WTC11 (cell line): ENCODE measurements around the gene CDC42EP2. TPM values are rescaled to one million over a fixed set of nuclear protein-coding genes. Genes with fewer than 3 reads are reported as not detected.

Experiments
- ATAC-seq: fragments of 200-7000 bp; cut with Tn5 transposase; 2 replicates; pipeline ENCODE4 v1.10.0; 2021; ENCODE audit warnings: mild to moderate bottlenecking, moderate library complexity
- CTCF ChIA-PET: fragments of 300-600 bp; sonication (Branson Sonifier 250); formaldehyde crosslinking; loops from one replicate; lab custom pipeline; 2021; ENCODE audit warnings: antibody characterized with exemption; lab: Charles Lee
- POLR2A ChIA-PET: fragments of 350-600 bp; sonication (Branson Sonifier 250); formaldehyde crosslinking; loops from one replicate; lab custom pipeline; 2021; ENCODE audit warnings: antibody characterized with exemption; lab: Charles Lee
- DNase-seq: peaks from one replicate; pipeline ENCODE4 v3.0.0; 2021; ENCODE audit warnings: low spot score
- H3K27ac Mint-ChIP-seq: 2 replicates; pipeline ENCODE4 v1.8.0; 2021; ENCODE audit warnings: mixed read lengths
- H3K27me3 Mint-ChIP-seq: 2 replicates; pipeline ENCODE4 v1.8.0; 2021; ENCODE audit warnings: low read depth, mild to moderate bottlenecking, moderate library complexity, mixed read lengths
- H3K36me3 Mint-ChIP-seq: 2 replicates; pipeline ENCODE4 v1.8.0; 2021; ENCODE audit warnings: mixed read lengths
- H3K4me1 Mint-ChIP-seq: 2 replicates; pipeline ENCODE4 v1.8.0; 2022; ENCODE audit warnings: mixed read lengths
- H3K4me3 Mint-ChIP-seq: 2 replicates; pipeline ENCODE4 v1.8.0; 2021; ENCODE audit warnings: mild to moderate bottlenecking, moderate library complexity, mixed read lengths
- H3K9me3 Mint-ChIP-seq: 2 replicates; pipeline ENCODE4 v1.8.0; 2021; ENCODE audit warnings: mixed read lengths
- E2F5 ChIP-seq: sonication (generic); formaldehyde crosslinking; IDR thresholded peaks from 2 replicates; pipeline ENCODE4 v1.8.1; 2022; ENCODE audit warnings: mild to moderate bottlenecking, moderate library complexity, missing genetic modification reagents
- EMX1 ChIP-seq: fragments of 250-450 bp; sonication (Bioruptor Pico); IDR thresholded peaks from 2 replicates; pipeline ENCODE4 v1.8.0; 2021; ENCODE audit warnings: mild to moderate bottlenecking
- GABPB1 ChIP-seq: sonication (generic); formaldehyde crosslinking; IDR thresholded peaks from 2 replicates; pipeline ENCODE4 v1.8.1; 2023; ENCODE audit warnings: mild to moderate bottlenecking, missing genetic modification reagents
- GRHL2 ChIP-seq: fragments of 250-450 bp; sonication (Bioruptor Pico); IDR thresholded peaks from 2 replicates; pipeline ENCODE4 v1.8.0; 2022; ENCODE audit warnings: mild to moderate bottlenecking, moderate library complexity; ENCODE audit not compliant: insufficient replicate concordance, severe bottlenecking
- GTF2I ChIP-seq: fragments of 250-450 bp; sonication (Bioruptor Pico); conservative IDR thresholded peaks from 2 replicates; pipeline ENCODE4 v1.4.0; 2021; ENCODE audit warnings: mild to moderate bottlenecking
- NR3C1 ChIP-seq: sonication (generic); formaldehyde crosslinking; conservative IDR thresholded peaks from 2 replicates; pipeline ENCODE4 v1.8.1; 2023; ENCODE audit warnings: low read depth, mild to moderate bottlenecking, missing genetic modification reagents
- SMAD3 ChIP-seq: sonication (generic); formaldehyde crosslinking; IDR thresholded peaks from 2 replicates; pipeline ENCODE4 v1.8.0; 2022; ENCODE audit warnings: missing genetic modification reagents, mild to moderate bottlenecking, borderline replicate concordance
- SMAD4 ChIP-seq: sonication (generic); formaldehyde crosslinking; IDR thresholded peaks from 2 replicates; pipeline ENCODE4 v1.8.0; 2022; ENCODE audit warnings: mild to moderate bottlenecking, missing genetic modification reagents
- SP1 ChIP-seq: sonication (generic); formaldehyde crosslinking; conservative IDR thresholded peaks from 2 replicates; pipeline ENCODE4 v1.8.1; 2022; ENCODE audit warnings: missing genetic modification reagents
- TCF7 ChIP-seq: sonication (generic); formaldehyde crosslinking; IDR thresholded peaks from 2 replicates; pipeline ENCODE4 v1.8.0; 2022; ENCODE audit warnings: mild to moderate bottlenecking, low read depth, missing genetic modification reagents, moderate library complexity
- TP53 ChIP-seq: sonication (generic); formaldehyde crosslinking; IDR thresholded peaks from 2 replicates; pipeline ENCODE4 v1.8.1; 2023; ENCODE audit warnings: mild to moderate bottlenecking, missing genetic modification reagents
- ZNF317 ChIP-seq: sonication (generic); formaldehyde crosslinking; IDR thresholded peaks from 2 replicates; pipeline ENCODE4 v1.8.1; 2023; ENCODE audit warnings: low read depth, mild to moderate bottlenecking, moderate library complexity, missing genetic modification reagents, borderline replicate concordance
- ZNF396 ChIP-seq: fragments of 250-450 bp; sonication (Bioruptor Pico); IDR thresholded peaks from 2 replicates; pipeline ENCODE4 v1.8.0; 2021; ENCODE audit warnings: mild to moderate bottlenecking, moderate library complexity, borderline replicate concordance
- ZNF671 ChIP-seq: fragments of 250-450 bp; sonication (Bioruptor Pico); IDR thresholded peaks from 2 replicates; pipeline ENCODE4 v1.8.0; 2021; ENCODE audit warnings: mild to moderate bottlenecking
- total RNA-seq: library from RNA; stranded (reverse); gene quantifications from 3 replicates; pipeline ENCODE4 v1.2.3, GENCODE V29; 2021
- TF ChIP-seq, protein P1 (sequence below): sonication (generic); formaldehyde crosslinking; IDR thresholded peaks from 2 replicates; pipeline ENCODE4 v1.8.0; 2023; ENCODE audit warnings: mild to moderate bottlenecking, missing genetic modification reagents
- TF ChIP-seq, protein P2 (sequence below): fragments of 200-600 bp; IDR thresholded peaks from 2 replicates; pipeline ENCODE4 v1.8.0; 2022; ENCODE audit warnings: antibody characterized with exemption
- TF ChIP-seq, protein P3 (sequence below): sonication (generic); formaldehyde crosslinking; conservative IDR thresholded peaks from 2 replicates; pipeline ENCODE4 v1.8.1; 2022; ENCODE audit warnings: mild to moderate bottlenecking, missing genetic modification reagents
- TF ChIP-seq, protein P4 (sequence below): sonication (generic); formaldehyde crosslinking; IDR thresholded peaks from 2 replicates; pipeline ENCODE4 v1.8.1; 2022; ENCODE audit warnings: missing genetic modification reagents, borderline replicate concordance
- TF ChIP-seq, protein P5 (sequence below): fragments of 250-450 bp; sonication (Bioruptor Pico); IDR thresholded peaks from 2 replicates; pipeline ENCODE4 v1.9.0; 2021; ENCODE audit warnings: mild to moderate bottlenecking

The CDC42EP2 gene
- total RNA-seq, 1 experiment from 2014 or later: 11.0 TPM

DNA sequence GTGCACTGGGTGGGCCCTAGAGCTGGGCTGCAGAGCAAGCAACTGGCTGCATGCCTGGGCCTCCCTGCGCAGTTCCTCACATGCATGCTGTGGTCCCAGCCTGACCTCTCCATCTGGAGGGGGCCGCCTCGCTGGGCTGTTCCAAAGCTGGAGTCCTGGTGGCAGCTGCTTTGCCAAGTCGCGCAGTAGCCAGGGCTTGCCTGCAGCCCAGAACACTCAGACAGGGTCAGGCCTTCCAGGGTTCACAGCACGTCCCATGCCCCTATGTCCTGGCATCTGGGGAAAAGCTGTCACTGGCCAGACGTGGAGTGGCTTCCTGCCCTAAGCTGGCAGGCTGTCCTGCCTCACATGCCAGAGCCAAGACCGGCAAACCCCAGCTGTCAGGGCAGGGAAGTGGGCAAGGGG, 16.5 kb upstream of the CDC42EP2 start:
- Mint-ChIP-seq H3K27me3 (no peaks in the 10 kb centered on the region), H3K27ac (no peak overlapping the region), H3K36me3 (peaks cover 38% of the 10 kb centered on the region), H3K4me1 (peaks cover 13% of the 10 kb centered on the region), H3K4me3 (no peak overlapping the region), H3K9me3 (no peaks in the 10 kb centered on the region)
- ATAC-seq: no peak
- DNase-seq: no peak
- ChIA-PET CTCF (interaction anchor here (1.4 to 2.4 kb wide), 3 partner anchors 17 to 32 kb away, joined by 7 to 11 read pairs (median 8); partner anchors contain the start of gene CDC42EP2), POLR2A (interaction anchor here (0.5 to 0.7 kb wide), 2 partner anchors 14 to 16 kb away, joined by 3 read pairs; no protein-coding TSS in a partner anchor)
- no peak for TF ChIP-seq SMAD3 (CRISPR knock-in tag)
- TF ChIP-seq ZNF396 (CRISPR knock-in tag): no peak
- no peak for TF ChIP-seq TP53 (CRISPR knock-in tag)
- TF ChIP-seq SP1 (CRISPR knock-in tag): no peak
- TF ChIP-seq TCF7 (CRISPR knock-in tag): no peak
- TF ChIP-seq, protein P1, sequence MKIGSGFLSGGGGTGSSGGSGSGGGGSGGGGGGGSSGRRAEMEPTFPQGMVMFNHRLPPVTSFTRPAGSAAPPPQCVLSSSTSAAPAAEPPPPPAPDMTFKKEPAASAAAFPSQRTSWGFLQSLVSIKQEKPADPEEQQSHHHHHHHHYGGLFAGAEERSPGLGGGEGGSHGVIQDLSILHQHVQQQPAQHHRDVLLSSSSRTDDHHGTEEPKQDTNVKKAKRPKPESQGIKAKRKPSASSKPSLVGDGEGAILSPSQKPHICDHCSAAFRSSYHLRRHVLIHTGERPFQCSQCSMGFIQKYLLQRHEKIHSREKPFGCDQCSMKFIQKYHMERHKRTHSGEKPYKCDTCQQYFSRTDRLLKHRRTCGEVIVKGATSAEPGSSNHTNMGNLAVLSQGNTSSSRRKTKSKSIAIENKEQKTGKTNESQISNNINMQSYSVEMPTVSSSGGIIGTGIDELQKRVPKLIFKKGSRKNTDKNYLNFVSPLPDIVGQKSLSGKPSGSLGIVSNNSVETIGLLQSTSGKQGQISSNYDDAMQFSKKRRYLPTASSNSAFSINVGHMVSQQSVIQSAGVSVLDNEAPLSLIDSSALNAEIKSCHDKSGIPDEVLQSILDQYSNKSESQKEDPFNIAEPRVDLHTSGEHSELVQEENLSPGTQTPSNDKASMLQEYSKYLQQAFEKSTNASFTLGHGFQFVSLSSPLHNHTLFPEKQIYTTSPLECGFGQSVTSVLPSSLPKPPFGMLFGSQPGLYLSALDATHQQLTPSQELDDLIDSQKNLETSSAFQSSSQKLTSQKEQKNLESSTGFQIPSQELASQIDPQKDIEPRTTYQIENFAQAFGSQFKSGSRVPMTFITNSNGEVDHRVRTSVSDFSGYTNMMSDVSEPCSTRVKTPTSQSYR (CRISPR knock-in tag): no peak
- TF ChIP-seq GRHL2 (CRISPR knock-in tag): no peak
- TF ChIP-seq, protein P2, sequence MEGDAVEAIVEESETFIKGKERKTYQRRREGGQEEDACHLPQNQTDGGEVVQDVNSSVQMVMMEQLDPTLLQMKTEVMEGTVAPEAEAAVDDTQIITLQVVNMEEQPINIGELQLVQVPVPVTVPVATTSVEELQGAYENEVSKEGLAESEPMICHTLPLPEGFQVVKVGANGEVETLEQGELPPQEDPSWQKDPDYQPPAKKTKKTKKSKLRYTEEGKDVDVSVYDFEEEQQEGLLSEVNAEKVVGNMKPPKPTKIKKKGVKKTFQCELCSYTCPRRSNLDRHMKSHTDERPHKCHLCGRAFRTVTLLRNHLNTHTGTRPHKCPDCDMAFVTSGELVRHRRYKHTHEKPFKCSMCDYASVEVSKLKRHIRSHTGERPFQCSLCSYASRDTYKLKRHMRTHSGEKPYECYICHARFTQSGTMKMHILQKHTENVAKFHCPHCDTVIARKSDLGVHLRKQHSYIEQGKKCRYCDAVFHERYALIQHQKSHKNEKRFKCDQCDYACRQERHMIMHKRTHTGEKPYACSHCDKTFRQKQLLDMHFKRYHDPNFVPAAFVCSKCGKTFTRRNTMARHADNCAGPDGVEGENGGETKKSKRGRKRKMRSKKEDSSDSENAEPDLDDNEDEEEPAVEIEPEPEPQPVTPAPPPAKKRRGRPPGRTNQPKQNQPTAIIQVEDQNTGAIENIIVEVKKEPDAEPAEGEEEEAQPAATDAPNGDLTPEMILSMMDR: no peak
- no peak for TF ChIP-seq E2F5 (CRISPR knock-in tag)
- no peak for TF ChIP-seq GABPB1 (CRISPR knock-in tag)

- Mint-ChIP-seq H3K4me3 (no peak overlapping the region), H3K27ac (no peak overlapping the region), H3K9me3 (no peaks in the 10 kb centered on the region), H3K4me1 (peaks cover 13% of the 10 kb centered on the region), H3K36me3 (peaks cover 36% of the 10 kb centered on the region), H3K27me3 (no peaks in the 10 kb centered on the region)
- CTCF ChIA-PET: interaction anchor here (1.1 to 2.4 kb wide), 4 partner anchors 16 to 31 kb away, joined by 4 to 11 read pairs (median 8); partner anchors contain the start of gene CDC42EP2
- no peak for ATAC-seq
- DNase-seq: no peak
- POLR2A ChIA-PET: interaction anchor here (0.5 to 0.7 kb wide), 2 partner anchors 15 kb away, joined by 3 read pairs; no protein-coding TSS in a partner anchor
- TF ChIP-seq, protein P3, sequence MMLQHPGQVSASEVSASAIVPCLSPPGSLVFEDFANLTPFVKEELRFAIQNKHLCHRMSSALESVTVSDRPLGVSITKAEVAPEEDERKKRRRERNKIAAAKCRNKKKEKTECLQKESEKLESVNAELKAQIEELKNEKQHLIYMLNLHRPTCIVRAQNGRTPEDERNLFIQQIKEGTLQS (CRISPR knock-in tag): no peak
- TF ChIP-seq EMX1 (CRISPR knock-in tag) (no peak), GRHL2 (CRISPR knock-in tag) (no peak), NR3C1 (no peak), ZNF317 (CRISPR knock-in tag) (no peak), SMAD4 (no peak), ZNF671 (CRISPR knock-in tag) (no peak), GTF2I (no peak)
- TF ChIP-seq, protein P4, sequence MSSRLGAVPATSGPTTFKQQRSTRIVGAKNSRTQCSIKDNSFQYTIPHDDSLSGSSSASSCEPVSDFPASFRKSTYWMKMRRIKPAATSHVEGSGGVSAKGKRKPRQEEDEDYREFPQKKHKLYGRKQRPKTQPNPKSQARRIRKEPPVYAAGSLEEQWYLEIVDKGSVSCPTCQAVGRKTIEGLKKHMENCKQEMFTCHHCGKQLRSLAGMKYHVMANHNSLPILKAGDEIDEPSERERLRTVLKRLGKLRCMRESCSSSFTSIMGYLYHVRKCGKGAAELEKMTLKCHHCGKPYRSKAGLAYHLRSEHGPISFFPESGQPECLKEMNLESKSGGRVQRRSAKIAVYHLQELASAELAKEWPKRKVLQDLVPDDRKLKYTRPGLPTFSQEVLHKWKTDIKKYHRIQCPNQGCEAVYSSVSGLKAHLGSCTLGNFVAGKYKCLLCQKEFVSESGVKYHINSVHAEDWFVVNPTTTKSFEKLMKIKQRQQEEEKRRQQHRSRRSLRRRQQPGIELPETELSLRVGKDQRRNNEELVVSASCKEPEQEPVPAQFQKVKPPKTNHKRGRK: no peak
- TF ChIP-seq, protein P5, sequence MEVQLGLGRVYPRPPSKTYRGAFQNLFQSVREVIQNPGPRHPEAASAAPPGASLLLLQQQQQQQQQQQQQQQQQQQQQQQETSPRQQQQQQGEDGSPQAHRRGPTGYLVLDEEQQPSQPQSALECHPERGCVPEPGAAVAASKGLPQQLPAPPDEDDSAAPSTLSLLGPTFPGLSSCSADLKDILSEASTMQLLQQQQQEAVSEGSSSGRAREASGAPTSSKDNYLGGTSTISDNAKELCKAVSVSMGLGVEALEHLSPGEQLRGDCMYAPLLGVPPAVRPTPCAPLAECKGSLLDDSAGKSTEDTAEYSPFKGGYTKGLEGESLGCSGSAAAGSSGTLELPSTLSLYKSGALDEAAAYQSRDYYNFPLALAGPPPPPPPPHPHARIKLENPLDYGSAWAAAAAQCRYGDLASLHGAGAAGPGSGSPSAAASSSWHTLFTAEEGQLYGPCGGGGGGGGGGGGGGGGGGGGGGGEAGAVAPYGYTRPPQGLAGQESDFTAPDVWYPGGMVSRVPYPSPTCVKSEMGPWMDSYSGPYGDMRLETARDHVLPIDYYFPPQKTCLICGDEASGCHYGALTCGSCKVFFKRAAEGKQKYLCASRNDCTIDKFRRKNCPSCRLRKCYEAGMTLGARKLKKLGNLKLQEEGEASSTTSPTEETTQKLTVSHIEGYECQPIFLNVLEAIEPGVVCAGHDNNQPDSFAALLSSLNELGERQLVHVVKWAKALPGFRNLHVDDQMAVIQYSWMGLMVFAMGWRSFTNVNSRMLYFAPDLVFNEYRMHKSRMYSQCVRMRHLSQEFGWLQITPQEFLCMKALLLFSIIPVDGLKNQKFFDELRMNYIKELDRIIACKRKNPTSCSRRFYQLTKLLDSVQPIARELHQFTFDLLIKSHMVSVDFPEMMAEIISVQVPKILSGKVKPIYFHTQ (CRISPR knock-in tag): no peak
These were observed 15.9 kb upstream of the CDC42EP2 start for GRCh38 chr11:65298655-65299179.
